Uterus (tissue), 4 donors: ENCODE results near the gene MEF2B. TPM values are rescaled to one million over a fixed set of nuclear protein-coding genes. Genes with fewer than 3 reads are reported as not detected.

Experiments
- DNase-seq, 2 donors: peaks; one replicate each; pipeline ENCODE4 v3.0.0-alpha.2; 2019 to 2020
- H3K27ac ChIP-seq, 2 donors: fragments of 200-600 bp; sonication (generic); 1 replicate in 1 of 2; 2 replicates in 1 of 2; pipeline ENCODE4 v1.5.1; 2016 to 2018
- H3K27me3 ChIP-seq, 2 donors: fragments of 200-600 bp; sonication (generic); one replicate each; pipeline ENCODE4 v1.5.1; 2018 to 2019; ENCODE audit warnings: control low read depth in 1 of 2
- H3K36me3 ChIP-seq, 2 donors: fragments of 200-600 bp; sonication (generic); one replicate each; pipeline ENCODE4 v1.5.1; 2019; ENCODE audit warnings: control low read depth in 1 of 2
- H3K4me1 ChIP-seq, 2 donors: fragments of 200-600 bp; sonication (generic); one replicate each; pipeline ENCODE4 v1.5.1; 2018 to 2019; ENCODE audit warnings: control low read depth in 1 of 2
- H3K4me3 ChIP-seq, 2 donors: fragments of 200-600 bp; sonication (generic); 1 replicate in 1 of 2; 2 replicates in 1 of 2; pipeline ENCODE4 v1.5.1; 2018 to 2019; ENCODE audit warnings: mild to moderate bottlenecking in 1 of 2
- H3K9me3 ChIP-seq, 2 donors: fragments of 200-600 bp; sonication (generic); one replicate each; pipeline ENCODE4 v1.5.1; 2019; ENCODE audit warnings: control low read depth in 1 of 2
- POLR2A ChIP-seq, 2 donors: fragments of 450-650 bp; IDR thresholded peaks; one replicate each; pipeline ENCODE4 v1.6.1; 2016; ENCODE audit warnings: antibody characterized with exemption in 2 of 2, mild to moderate bottlenecking in 1 of 2, moderate library complexity in 1 of 2
- intact Hi-C: fragments of 100-400 bp; cut with DNase I; formaldehyde crosslinking; loops from one replicate; pipeline ENCODE4 v1.15.1; 2023; ENCODE audit warnings: low total_unique reads
- total RNA-seq, 4 donors: library from RNA; depleted of rRNA in 3 of 4; stranded (reverse); fragments of >200 nt in 3 of 4; gene quantifications; one replicate each; pipeline versions ENCODE4 v1.1.0 to v1.2.4, GENCODE V29; 2014 to 2023
- TF ChIP-seq, protein P1 (sequence below), 4 experiments: fragments of 200-600 bp in 2 of 4; fragments of 450-650 bp in 2 of 4; sonication (generic) in 2 of 4; IDR thresholded peaks; one replicate each; pipeline ENCODE4 v1.5.1; 2016 to 2019; ENCODE audit warnings: antibody characterized with exemption in 4 of 4, mild to moderate bottlenecking in 2 of 4, moderate library complexity in 1 of 4
- donor health status: DM: yes; HTN: yes; CAD: no.

Gene MEF2B
- total RNA-seq, 4 donors from 2014 or later, result 0.55 to 2.0 TPM; not detected in 2

DNA sequence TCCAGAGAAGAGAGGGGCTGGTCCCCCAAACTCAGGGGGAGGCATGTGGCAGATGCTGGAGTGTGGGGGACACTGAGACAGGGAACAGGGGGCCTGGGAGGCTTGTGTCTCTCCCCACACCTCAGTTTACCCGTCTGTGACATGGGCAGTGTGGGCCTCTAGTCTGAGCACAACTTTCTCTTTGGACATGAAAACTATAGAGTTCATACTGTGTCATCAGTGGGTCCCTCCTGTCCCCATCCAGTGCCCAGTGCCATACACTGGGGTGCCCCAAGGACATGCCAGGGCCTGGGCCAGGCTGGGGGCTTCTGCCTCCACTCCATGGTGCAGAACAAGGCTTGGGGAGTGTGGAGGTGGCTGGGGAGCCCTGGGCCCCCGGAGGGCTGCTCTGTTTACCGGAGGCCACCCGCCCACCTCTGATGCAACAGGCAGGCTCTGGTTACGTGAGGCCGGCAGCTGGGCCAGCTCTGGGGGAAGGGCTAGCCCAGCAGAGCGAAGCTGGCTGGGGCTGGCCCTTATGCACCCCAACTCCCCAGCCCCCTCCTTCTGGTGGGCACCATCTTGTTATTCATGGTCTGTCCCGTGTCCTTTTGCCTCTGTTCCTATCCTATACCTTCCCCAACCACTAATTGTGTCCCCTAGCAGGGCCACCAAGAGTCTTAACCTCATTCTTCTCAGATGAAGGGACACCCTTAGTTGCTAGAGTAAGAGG, 1.9 kb upstream of the MEF2B start:
- Histone ChIP-seq H3K4me1 (peaks cover 0 to 6% of the 10 kb centered on the region in 2 donors), H3K36me3 (no peaks in the 10 kb centered on the region), H3K27ac (no peak overlapping the region), H3K27me3 (no peaks in the 10 kb centered on the region), H3K9me3 (no peaks in the 10 kb centered on the region), H3K4me3 (no peak overlapping the region)
- DNase-seq, result no peak
- intact Hi-C loops, result no loop called here
- TF ChIP-seq, protein P1, sequence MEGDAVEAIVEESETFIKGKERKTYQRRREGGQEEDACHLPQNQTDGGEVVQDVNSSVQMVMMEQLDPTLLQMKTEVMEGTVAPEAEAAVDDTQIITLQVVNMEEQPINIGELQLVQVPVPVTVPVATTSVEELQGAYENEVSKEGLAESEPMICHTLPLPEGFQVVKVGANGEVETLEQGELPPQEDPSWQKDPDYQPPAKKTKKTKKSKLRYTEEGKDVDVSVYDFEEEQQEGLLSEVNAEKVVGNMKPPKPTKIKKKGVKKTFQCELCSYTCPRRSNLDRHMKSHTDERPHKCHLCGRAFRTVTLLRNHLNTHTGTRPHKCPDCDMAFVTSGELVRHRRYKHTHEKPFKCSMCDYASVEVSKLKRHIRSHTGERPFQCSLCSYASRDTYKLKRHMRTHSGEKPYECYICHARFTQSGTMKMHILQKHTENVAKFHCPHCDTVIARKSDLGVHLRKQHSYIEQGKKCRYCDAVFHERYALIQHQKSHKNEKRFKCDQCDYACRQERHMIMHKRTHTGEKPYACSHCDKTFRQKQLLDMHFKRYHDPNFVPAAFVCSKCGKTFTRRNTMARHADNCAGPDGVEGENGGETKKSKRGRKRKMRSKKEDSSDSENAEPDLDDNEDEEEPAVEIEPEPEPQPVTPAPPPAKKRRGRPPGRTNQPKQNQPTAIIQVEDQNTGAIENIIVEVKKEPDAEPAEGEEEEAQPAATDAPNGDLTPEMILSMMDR (IDR thresholded peaks at IDR 0.05), result no peak
- no peak for TF ChIP-seq POLR2A (IDR thresholded peaks at IDR 0.05)

DNA sequence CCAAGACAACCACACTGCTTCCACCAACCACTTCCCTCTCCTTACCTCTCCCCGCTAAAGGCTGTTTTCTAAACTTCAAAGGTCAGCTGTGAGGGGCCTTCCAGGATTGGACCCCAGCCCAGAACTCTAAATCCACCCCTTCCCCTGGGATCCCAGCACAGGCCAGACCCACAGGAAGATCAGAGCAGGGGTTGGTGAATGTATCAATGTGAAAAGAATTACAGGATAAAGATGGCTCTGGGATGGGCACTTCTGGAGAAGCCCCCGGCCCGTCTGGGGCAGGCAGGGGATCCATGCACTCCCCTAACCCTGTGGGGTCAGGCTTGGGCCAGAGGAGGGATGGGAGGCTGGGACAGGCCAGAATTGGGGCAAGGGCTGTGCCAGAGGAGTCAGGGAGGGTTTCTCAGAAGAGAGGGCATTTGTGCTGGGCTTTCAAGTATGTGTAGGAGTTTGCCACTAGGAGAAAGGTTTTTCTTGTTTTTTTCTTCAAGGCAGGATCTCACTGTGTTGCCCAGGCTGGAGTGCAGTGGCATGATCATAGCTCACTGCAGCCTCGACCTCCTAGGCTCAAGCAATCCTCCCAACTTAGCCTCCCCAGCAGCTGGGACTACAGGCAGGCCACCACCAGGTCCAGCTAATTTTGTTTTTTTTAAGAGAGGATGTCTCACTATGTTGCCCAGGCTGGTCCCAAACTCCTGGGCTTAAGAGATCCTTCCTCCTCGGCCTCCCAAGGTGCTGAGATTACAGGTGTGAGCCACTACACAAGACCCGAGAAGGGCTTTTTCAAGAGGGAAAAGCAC, 1.0 kb upstream of the MEF2B start:
- Histone ChIP-seq H3K4me3 (no peak overlapping the region), H3K9me3 (no peaks in the 10 kb centered on the region), H3K27me3 (no peaks in the 10 kb centered on the region), H3K4me1 (peaks cover 0 to 6% of the 10 kb centered on the region in 2 donors), H3K36me3 (no peaks in the 10 kb centered on the region), H3K27ac (no peak overlapping the region)
- TF ChIP-seq POLR2A (IDR thresholded peaks at IDR 0.05), result no peak
- TF ChIP-seq, protein P1 (IDR thresholded peaks at IDR 0.05), result no peak
- no peak for DNase-seq
- intact Hi-C loops, result no loop called here

DNA sequence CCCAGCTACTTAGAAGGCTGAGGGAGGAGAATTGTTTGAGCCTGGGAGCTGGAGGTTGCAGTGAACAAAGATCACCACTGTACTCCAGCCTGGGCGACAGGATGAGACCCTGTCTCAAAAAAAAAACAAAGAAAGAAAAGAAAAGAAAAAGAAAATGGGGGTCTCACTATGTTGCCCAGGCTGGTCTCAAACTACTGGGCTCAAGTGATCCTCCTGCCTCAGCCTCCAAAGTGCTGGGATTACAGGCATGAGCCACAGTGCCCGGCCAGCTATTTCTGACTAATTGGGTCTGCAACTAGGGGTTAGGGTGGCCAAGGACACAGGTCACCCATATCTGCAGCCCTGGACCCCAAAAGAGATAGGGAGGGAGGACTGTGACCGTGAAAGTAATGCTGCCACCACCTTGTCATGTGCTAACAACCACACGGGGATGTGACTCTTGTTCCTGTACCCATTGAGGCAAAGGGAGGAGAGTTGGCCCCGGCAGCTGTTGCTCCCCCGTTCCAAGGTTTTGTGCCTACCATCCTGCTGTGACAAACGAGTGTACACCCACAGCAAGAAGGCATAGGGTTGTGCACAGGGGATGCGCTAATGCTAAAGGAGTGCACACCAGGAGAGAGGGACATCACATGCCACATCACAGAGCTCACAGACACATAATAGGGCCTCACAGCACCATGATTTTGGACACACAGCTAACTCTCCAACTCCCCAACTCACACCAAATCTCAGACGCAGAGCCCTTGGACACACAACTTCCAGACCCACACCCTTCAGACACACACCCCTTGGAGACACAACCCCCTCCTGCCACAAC, 619 bp downstream of the MEF2B start:
- intact Hi-C loops, result no loop called here
- peaks cover 0 to 6% of the 10 kb centered on the region in 2 donors for H3K4me1 ChIP-seq
- no peak for TF ChIP-seq POLR2A (IDR thresholded peaks at IDR 0.05)
- TF ChIP-seq, protein P1 (IDR thresholded peaks at IDR 0.05), result no peak
- H3K4me3 ChIP-seq, result no peak overlapping the region
- H3K9me3 ChIP-seq, result no peaks in the 10 kb centered on the region
- H3K27me3 ChIP-seq, result no peaks in the 10 kb centered on the region
- no peak overlapping the region for H3K27ac ChIP-seq
- DNase-seq, result no peak
- H3K36me3 ChIP-seq, result no peaks in the 10 kb centered on the region

DNA sequence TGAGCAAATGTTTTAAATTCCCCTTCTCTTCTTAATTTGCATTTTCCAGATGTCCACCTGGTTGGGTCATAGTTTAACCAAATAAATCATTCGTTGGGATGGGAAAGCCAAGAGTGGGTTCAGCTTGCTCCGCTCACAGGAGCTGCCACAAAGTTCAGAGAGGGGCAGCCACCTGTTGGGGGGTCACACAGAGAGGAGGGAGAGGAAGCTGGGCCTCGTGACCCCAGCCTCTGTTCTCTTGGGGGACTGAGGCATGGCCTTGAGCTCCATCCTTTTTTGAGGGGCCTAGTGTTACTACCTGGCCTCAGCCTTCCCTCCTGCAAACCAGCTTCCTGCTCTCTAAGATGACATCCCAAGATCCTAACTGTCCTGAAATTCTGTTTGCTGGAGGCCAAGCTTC, 2.5 kb downstream of the MEF2B start:
- intact Hi-C loops, result no loop called here
- TF ChIP-seq, protein P1 (IDR thresholded peaks at IDR 0.05), result no peak
- TF ChIP-seq POLR2A (IDR thresholded peaks at IDR 0.05), result no peak
- no peak for DNase-seq

More for the DNA sequence above, 2.5 kb downstream of the MEF2B start:
- H3K36me3 ChIP-seq, result no peaks in the 10 kb centered on the region
- no peak overlapping the region for H3K4me3 ChIP-seq
- H3K27me3 ChIP-seq, result no peaks in the 10 kb centered on the region
- H3K4me1 ChIP-seq, result peaks cover 0 to 6% of the 10 kb centered on the region in 2 donors
- no peak overlapping the region for H3K27ac ChIP-seq
- no peaks in the 10 kb centered on the region for H3K9me3 ChIP-seq
